Keratinocyte (primary cell): ENCODE measurements around the gene NYAP2. TPM values are rescaled to one million over a fixed set of nuclear protein-coding genes. Genes with fewer than 3 reads are reported as not detected.

ENCODE experiments used
- DNase-seq: peaks from one replicate; pipeline ENCODE4 v3.0.0-alpha.2; 2011; ENCODE audit warnings: low read depth, missing footprints, low spot score
- FAIRE-seq: peaks from 2 replicates; lab custom pipeline; 2011; peaks lifted over from hg19 to GRCh38; lab: Jason Lieb, UNC
- H2AFZ ChIP-seq: 2 replicates; pipeline ENCODE4 v1.6.0; 2012; ENCODE audit warnings: low read length, control low read depth, inconsistent platforms; ENCODE audit not compliant: control insufficient read depth
- H3K27ac ChIP-seq: 2 replicates; pipeline ENCODE4 v1.5.1; 2011; ENCODE audit warnings: low read length; ENCODE audit not compliant: control insufficient read depth, insufficient read depth
- H3K27me3 ChIP-seq: 3 replicates; pipeline ENCODE4 v1.6.0; 2011; ENCODE audit warnings: low read length; ENCODE audit not compliant: control insufficient read depth, insufficient read depth; ENCODE audit errors: extremely low read depth
- H3K36me3 ChIP-seq, 2 experiments: 2 replicates in 1 of 2; 3 replicates in 1 of 2; pipeline ENCODE4 v1.5.1; 2011; ENCODE audit warnings: low read length in 2 of 2, mild to moderate bottlenecking in 1 of 2; ENCODE audit not compliant: control insufficient read depth in 2 of 2, insufficient read depth in 2 of 2; ENCODE audit errors: extremely low read depth in 1 of 2
- H3K4me1 ChIP-seq: 3 replicates; pipeline ENCODE4 v1.5.1; 2011; ENCODE audit warnings: low read length; ENCODE audit not compliant: control insufficient read depth, insufficient read depth; ENCODE audit errors: extremely low read depth
- H3K4me2 ChIP-seq: 3 replicates; pipeline ENCODE4 v1.6.0; 2011; ENCODE audit warnings: low read depth, low read length; ENCODE audit not compliant: control insufficient read depth, insufficient read depth; ENCODE audit errors: extremely low read depth
- H3K4me3 ChIP-seq, 3 experiments: fragments of 200-600 bp in 1 of 3; sonication (generic) in 1 of 3; 2 replicates in 2 of 3; 3 replicates in 1 of 3; pipeline ENCODE4 v1.5.1; 2011 to 2016; ENCODE audit warnings: low read length in 3 of 3, mild to moderate bottlenecking in 3 of 3, control low read depth in 2 of 3, inconsistent platforms in 1 of 3, low read depth in 1 of 3, mixed read lengths in 1 of 3, mixed run types in 1 of 3, moderate library complexity in 1 of 3; ENCODE audit not compliant: control insufficient read depth in 2 of 3, insufficient read depth in 2 of 3; ENCODE audit errors: extremely low read depth in 1 of 3
- H3K79me2 ChIP-seq: 2 replicates; pipeline ENCODE4 v1.6.0; 2012; ENCODE audit warnings: low read length; ENCODE audit not compliant: control insufficient read depth, insufficient read depth
- H3K9ac ChIP-seq: 3 replicates; pipeline ENCODE4 v1.6.0; 2011; ENCODE audit warnings: low read length; ENCODE audit not compliant: control insufficient read depth, insufficient read depth; ENCODE audit errors: extremely low read depth
- H3K9me1 ChIP-seq: 3 replicates; pipeline ENCODE4 v1.6.0; 2011; ENCODE audit warnings: low read length; ENCODE audit not compliant: control insufficient read depth, insufficient read depth; ENCODE audit errors: extremely low read depth
- H3K9me3 ChIP-seq: 2 replicates; pipeline ENCODE4 v1.5.1; 2012; ENCODE audit warnings: low read depth, low read length; ENCODE audit not compliant: control insufficient read depth
- H4K20me1 ChIP-seq: 3 replicates; pipeline ENCODE4 v1.6.0; 2011; ENCODE audit warnings: low read length; ENCODE audit not compliant: control insufficient read depth, insufficient read depth; ENCODE audit errors: extremely low read depth
- EZH2 ChIP-seq: IDR thresholded peaks from one replicate; pipeline ENCODE4 v1.6.1; 2012; ENCODE audit warnings: inconsistent platforms, mild to moderate bottlenecking, low read length, moderate library complexity
- dilution Hi-C: fragments of 300-500 bp; cut with MboI; formaldehyde crosslinking; loops from one replicate; pipeline ENCODE4 v1.7.0; 2020; ENCODE audit warnings: low sequenced_read_pairs; ENCODE audit not compliant: extremely low pct_ligation_motif_present
- polyA plus RNA-seq, 5 experiments: library from polyadenylated mRNA; depleted of rRNA in 3 of 5; stranded (reverse) in 3 of 5; stranded (forward) in 1 of 5; unstranded in 1 of 5; fragments of >200 nt; gene quantifications; 1 replicate in 1 of 5; 2 replicates in 3 of 5; 3 replicates in 1 of 5; pipeline versions ENCODE4 v1.2.1 to v1.2.3, GENCODE V29; 2011 to 2012; ENCODE audit warnings: missing spikeins in 2 of 5, low read depth in 1 of 5, low replicate concordance in 1 of 5
- TF ChIP-seq, protein P1 (sequence below), 3 experiments: IDR thresholded peaks in 1 of 3; conservative IDR thresholded peaks in 1 of 3; optimal IDR thresholded peaks in 1 of 3; 2 replicates in 2 of 3; 3 replicates in 1 of 3; pipeline versions ENCODE3 to v1.5.1; 2011; ENCODE audit warnings: low read length in 3 of 3, mild to moderate bottlenecking in 3 of 3, moderate library complexity in 2 of 3, control low read depth in 1 of 3, inconsistent platforms in 1 of 3; ENCODE audit not compliant: insufficient read depth in 2 of 3; ENCODE audit errors: extremely low read depth in 1 of 3

The NYAP2 gene
- polyA plus RNA-seq, 1 donor (not counting 4 experiments of a cell fraction or from before 2014, with no cell fraction given), result not detected

DNA sequence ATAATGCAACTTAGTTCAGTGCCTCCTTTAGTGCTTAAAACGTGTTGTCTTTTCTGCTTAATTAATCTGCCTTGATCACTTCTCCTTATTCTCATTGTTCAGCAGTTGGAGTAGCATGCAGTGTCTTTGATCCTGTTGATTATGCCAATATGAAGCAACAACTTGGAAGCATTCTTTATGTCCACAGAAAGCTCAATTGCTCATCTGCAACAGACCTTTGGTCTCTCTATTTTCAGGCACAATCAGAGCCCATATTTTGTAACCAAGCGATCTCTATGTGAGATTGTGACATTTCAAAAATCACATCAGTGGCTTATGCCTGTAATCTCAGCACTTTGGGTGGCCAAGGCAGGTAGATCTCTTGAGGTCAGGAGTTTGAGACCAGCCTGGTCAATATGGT is 217.3 kb downstream of the NYAP2 start:
- H3K4me1 ChIP-seq, result no peaks in the 10 kb centered on the region
- no peaks in the 10 kb centered on the region for H3K36me3 ChIP-seq
- no peak overlapping the region for H3K9ac ChIP-seq
- no peak overlapping the region for H3K4me2 ChIP-seq
- no peaks in the 10 kb centered on the region for H3K27me3 ChIP-seq
- no peak for DNase-seq
- FAIRE-seq, result no peak
- H3K9me1 ChIP-seq, result no peaks in the 10 kb centered on the region
- no peaks in the 10 kb centered on the region for H3K79me2 ChIP-seq
- no peak overlapping the region for H3K4me3 ChIP-seq
- no peaks in the 10 kb centered on the region for H4K20me1 ChIP-seq
- H2AFZ ChIP-seq, result no peak overlapping the region
- TF ChIP-seq EZH2, result no peak
- TF ChIP-seq, protein P1, sequence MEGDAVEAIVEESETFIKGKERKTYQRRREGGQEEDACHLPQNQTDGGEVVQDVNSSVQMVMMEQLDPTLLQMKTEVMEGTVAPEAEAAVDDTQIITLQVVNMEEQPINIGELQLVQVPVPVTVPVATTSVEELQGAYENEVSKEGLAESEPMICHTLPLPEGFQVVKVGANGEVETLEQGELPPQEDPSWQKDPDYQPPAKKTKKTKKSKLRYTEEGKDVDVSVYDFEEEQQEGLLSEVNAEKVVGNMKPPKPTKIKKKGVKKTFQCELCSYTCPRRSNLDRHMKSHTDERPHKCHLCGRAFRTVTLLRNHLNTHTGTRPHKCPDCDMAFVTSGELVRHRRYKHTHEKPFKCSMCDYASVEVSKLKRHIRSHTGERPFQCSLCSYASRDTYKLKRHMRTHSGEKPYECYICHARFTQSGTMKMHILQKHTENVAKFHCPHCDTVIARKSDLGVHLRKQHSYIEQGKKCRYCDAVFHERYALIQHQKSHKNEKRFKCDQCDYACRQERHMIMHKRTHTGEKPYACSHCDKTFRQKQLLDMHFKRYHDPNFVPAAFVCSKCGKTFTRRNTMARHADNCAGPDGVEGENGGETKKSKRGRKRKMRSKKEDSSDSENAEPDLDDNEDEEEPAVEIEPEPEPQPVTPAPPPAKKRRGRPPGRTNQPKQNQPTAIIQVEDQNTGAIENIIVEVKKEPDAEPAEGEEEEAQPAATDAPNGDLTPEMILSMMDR (optimal IDR thresholded peaks at IDR 0.05 in 1 of 3, IDR thresholded peaks at IDR 0.05 in 1 of 3, conservative IDR thresholded peaks at IDR 0.05 in 1 of 3; ENCODE audit: extremely low read depth in 1 of 3, insufficient read depth in 2 of 3, low read length in 3 of 3), result no peak
- dilution Hi-C loops, result no loop called here
- H3K27ac ChIP-seq, result no peak overlapping the region
- H3K9me3 ChIP-seq, result no peaks in the 10 kb centered on the region

DNA sequence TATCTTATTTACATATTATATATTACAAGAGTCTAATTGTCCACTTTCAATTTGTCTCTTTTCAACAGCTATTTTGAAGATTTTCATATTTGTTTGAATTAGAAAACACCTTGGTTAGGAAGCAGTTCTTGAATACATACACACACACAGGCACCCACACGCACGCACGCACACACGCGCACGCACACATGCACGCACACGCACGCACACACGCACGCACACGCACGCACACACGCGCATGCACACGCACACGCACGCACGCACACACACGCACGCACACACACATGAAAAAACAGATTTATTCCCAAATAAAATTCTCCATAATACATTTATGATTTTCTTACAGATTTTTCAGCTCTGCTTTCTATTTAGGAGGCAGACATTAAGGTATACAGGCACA is 220.7 kb downstream of the NYAP2 start:
- no peak overlapping the region for H3K27ac ChIP-seq
- H3K36me3 ChIP-seq, result no peaks in the 10 kb centered on the region
- no peak overlapping the region for H2AFZ ChIP-seq
- no peaks in the 10 kb centered on the region for H3K4me1 ChIP-seq
- no peaks in the 10 kb centered on the region for H3K9me3 ChIP-seq
- H3K79me2 ChIP-seq, result no peaks in the 10 kb centered on the region
- H3K9ac ChIP-seq, result no peak overlapping the region
- no peaks in the 10 kb centered on the region for H3K27me3 ChIP-seq
- TF ChIP-seq, protein P1 (optimal IDR thresholded peaks at IDR 0.05 in 1 of 3, IDR thresholded peaks at IDR 0.05 in 1 of 3, conservative IDR thresholded peaks at IDR 0.05 in 1 of 3; ENCODE audit: extremely low read depth in 1 of 3, insufficient read depth in 2 of 3, low read length in 3 of 3), result no peak
- TF ChIP-seq EZH2, result no peak
- H3K9me1 ChIP-seq, result no peaks in the 10 kb centered on the region
- no peak for DNase-seq
- no peak overlapping the region for H3K4me2 ChIP-seq
- dilution Hi-C loops, result no loop called here
- no peaks in the 10 kb centered on the region for H4K20me1 ChIP-seq
- no peak for FAIRE-seq
- H3K4me3 ChIP-seq, result no peak overlapping the region
